Karpas-422 (cell line): Measurements from ENCODE around the gene FAM13B. TPM values are rescaled to one million over a fixed set of nuclear protein-coding genes. Genes with fewer than 3 reads are reported as not detected.
"Not testable (repeated sequence)": the region's sequence is repeated elsewhere in the genome, so short reads cannot be mapped to it uniquely, and the experiment has no call there.

Experiments
- DNase-seq: peaks from one replicate; pipeline ENCODE4 v3.0.0-alpha.2; 2015
- H2AFZ ChIP-seq: fragments of 200-600 bp; sonication (generic); 2 replicates; pipeline ENCODE4 v1.6.1; 2014; ENCODE audit warnings: antibody characterized with exemption, low read length, mixed read lengths
- H3K27ac ChIP-seq: fragments of 200-600 bp; sonication (generic); 2 replicates; pipeline ENCODE4 v1.5.1; 2014; ENCODE audit warnings: mild to moderate bottlenecking, low read length, moderate library complexity
- H3K27me3 ChIP-seq: fragments of 200-600 bp; sonication (generic); 2 replicates; pipeline ENCODE4 v1.6.1; 2014; ENCODE audit warnings: low read length, mixed read lengths
- H3K36me3 ChIP-seq: fragments of 200-600 bp; sonication (generic); 2 replicates; pipeline ENCODE4 v1.6.1; 2014; ENCODE audit warnings: low read length, mixed read lengths; ENCODE audit not compliant: insufficient read depth
- H3K4me1 ChIP-seq: fragments of 200-600 bp; sonication (generic); 2 replicates; pipeline ENCODE4 v1.6.1; 2014; ENCODE audit warnings: mild to moderate bottlenecking, low read length, mixed read lengths
- H3K4me2 ChIP-seq: fragments of 200-600 bp; sonication (generic); 2 replicates; pipeline ENCODE4 v1.6.1; 2014; ENCODE audit warnings: low read length, low read depth, mild to moderate bottlenecking; ENCODE audit not compliant: poor library complexity, severe bottlenecking
- H3K4me3 ChIP-seq: fragments of 200-600 bp; sonication (generic); 2 replicates; pipeline ENCODE4 v1.5.1; 2014; ENCODE audit warnings: mild to moderate bottlenecking, antibody characterized with exemption, low read length, mixed read lengths
- H3K79me2 ChIP-seq: fragments of 200-600 bp; sonication (generic); 2 replicates; pipeline ENCODE4 v1.6.1; 2014; ENCODE audit warnings: mild to moderate bottlenecking, low read length, mixed read lengths
- H3K9ac ChIP-seq: fragments of 200-600 bp; sonication (generic); 2 replicates; pipeline ENCODE4 v1.6.0; 2014; ENCODE audit warnings: low read length
- H3K9me2 ChIP-seq: fragments of 200-600 bp; sonication (generic), shearing (Covaris generic); replicated peaks from 2 replicates; pipeline ENCODE4 v1.6.0; 2014; ENCODE audit warnings: mild to moderate bottlenecking, low read length, moderate library complexity; ENCODE audit not compliant: insufficient read depth
- H3K9me3 ChIP-seq: fragments of 300-700, 200-600 bp; sonication (generic); 2 replicates; pipeline ENCODE4 v1.6.1; 2014; ENCODE audit warnings: low read length, mixed read lengths
- H4K20me1 ChIP-seq: fragments of 200-600 bp; sonication (generic); 2 replicates; pipeline ENCODE4 v1.6.1; 2014; ENCODE audit warnings: mild to moderate bottlenecking, antibody characterized with exemption, low read length, low read depth; ENCODE audit not compliant: insufficient read depth
- total RNA-seq: library from RNA; depleted of rRNA; stranded (reverse); fragments of >200 nt; shearing (Covaris generic); gene quantifications from 2 replicates; pipeline ENCODE4 v1.2.3, GENCODE V29; 2014; ENCODE audit warnings: low replicate concordance

Gene FAM13B
- total RNA-seq, 1 experiment from 2014 or later, result 23.2 TPM

- no peaks in the 10 kb centered on the region for H3K36me3 ChIP-seq
- H3K9ac ChIP-seq, result peak overlapping the region; percentile 30; the same call in 1 of the 2 replicates
- no peaks in the 10 kb centered on the region for H3K27me3 ChIP-seq
- peaks cover 58% of the 10 kb centered on the region for H4K20me1 ChIP-seq
- no peaks in the 10 kb centered on the region for H3K9me2 ChIP-seq
- peaks cover 74% of the 10 kb centered on the region for H3K4me1 ChIP-seq
- H3K9me3 ChIP-seq, result no peaks in the 10 kb centered on the region
- H3K4me2 ChIP-seq, result peak overlapping the region; percentile 80
- no peak for DNase-seq
- H3K27ac ChIP-seq, result peak overlapping the region; percentile 85
- H3K79me2 ChIP-seq, result peaks cover 76% of the 10 kb centered on the region
- H2AFZ ChIP-seq, result no peak overlapping the region
- H3K4me3 ChIP-seq, result peak overlapping the region; percentile 90
These were observed 2.9 kb downstream of the FAM13B start for GRCh38 chr5:138029944-138030343.

- Histone ChIP-seq H3K4me2 (peak overlapping the region; percentile 80), H3K4me1 (peaks cover 78% of the 10 kb centered on the region), H3K9ac (peak overlapping the region; percentile 44), H3K79me2 (peaks cover 81% of the 10 kb centered on the region), H3K27me3 (no peaks in the 10 kb centered on the region), H3K36me3 (no peaks in the 10 kb centered on the region), H3K9me2 (no peaks in the 10 kb centered on the region), H3K9me3 (no peaks in the 10 kb centered on the region), H3K4me3 (peak overlapping the region; percentile 90), H4K20me1 (peaks cover 59% of the 10 kb centered on the region), H2AFZ (no peak overlapping the region), H3K27ac (peak overlapping the region; percentile 85)
- no peak for DNase-seq
These were observed 3.4 kb downstream of the FAM13B start for GRCh38 chr5:138029501-138029900.

- H3K4me3 ChIP-seq, result peak overlapping the region; percentile 90
- no peak overlapping the region for H2AFZ ChIP-seq
- H3K9me2 ChIP-seq, result no peaks in the 10 kb centered on the region
- peak overlapping the region; percentile 85 for H3K27ac ChIP-seq
- H3K36me3 ChIP-seq, result no peaks in the 10 kb centered on the region
- DNase-seq, result peak; percentile 49
- peak overlapping the region; percentile 80 for H3K4me2 ChIP-seq
- no peaks in the 10 kb centered on the region for H3K27me3 ChIP-seq
- H3K9ac ChIP-seq, result peak overlapping the region; percentile 44
- H3K9me3 ChIP-seq, result no peaks in the 10 kb centered on the region
- peaks cover 65% of the 10 kb centered on the region for H4K20me1 ChIP-seq
- H3K79me2 ChIP-seq, result peaks cover 86% of the 10 kb centered on the region
- H3K4me1 ChIP-seq, result peaks cover 80% of the 10 kb centered on the region
These were observed 3.9 kb downstream of the FAM13B start for GRCh38 chr5:138028971-138029365.

- Histone ChIP-seq H3K79me2 (peaks cover 92% of the 10 kb centered on the region), H4K20me1 (peaks cover 70% of the 10 kb centered on the region), H3K4me2 (peak overlapping the region; percentile 80), H3K9ac (peak overlapping the region; percentile 44), H3K4me3 (peak overlapping the region; percentile 90), H3K27ac (peak overlapping the region; percentile 85), H3K4me1 (peaks cover 80% of the 10 kb centered on the region)
- DNase-seq, result peak; percentile 87
- H3K9me3 ChIP-seq, H3K9me2 ChIP-seq, H2AFZ ChIP-seq, H3K27me3 ChIP-seq, H3K36me3 ChIP-seq: not testable (repeated sequence)
These were observed 4.5 kb downstream of the FAM13B start for GRCh38 chr5:138028262-138028970.

GRCh38 chr5:138026793-138027192 is 6.1 kb downstream of the FAM13B start:
- not testable (repeated sequence) for DNase-seq, H3K36me3 ChIP-seq, H3K4me3 ChIP-seq, H3K9ac ChIP-seq, H3K4me2 ChIP-seq, H2AFZ ChIP-seq, H3K9me3 ChIP-seq, H3K27me3 ChIP-seq, H3K27ac ChIP-seq, H3K9me2 ChIP-seq
- peaks cover 100% of the 10 kb centered on the region for H3K79me2 ChIP-seq
- H4K20me1 ChIP-seq, result peaks cover 82% of the 10 kb centered on the region
- H3K4me1 ChIP-seq, result peaks cover 92% of the 10 kb centered on the region

- Histone ChIP-seq H3K9ac (no peak overlapping the region), H3K9me3 (no peaks in the 10 kb centered on the region), H4K20me1 (peaks cover 70% of the 10 kb centered on the region), H3K9me2 (no peaks in the 10 kb centered on the region), H3K4me3 (no peak overlapping the region), H3K4me1 (peaks cover 77% of the 10 kb centered on the region), H3K4me2 (peak overlapping the region; percentile 36), H3K79me2 (peaks cover 100% of the 10 kb centered on the region), H3K27me3 (no peaks in the 10 kb centered on the region), H3K36me3 (peaks cover 6% of the 10 kb centered on the region; the same call in 1 of the 2 replicates), H3K27ac (peak overlapping the region; percentile 20; the same call in 1 of the 2 replicates), H2AFZ (no peak overlapping the region)
- DNase-seq, result no peak
These were observed 7.6 kb downstream of the FAM13B start for GRCh38 chr5:138025285-138025684.

- H3K27ac ChIP-seq, result no peak overlapping the region
- no peak overlapping the region for H2AFZ ChIP-seq
- H3K27me3 ChIP-seq, result no peaks in the 10 kb centered on the region
- H4K20me1 ChIP-seq, result peaks cover 59% of the 10 kb centered on the region
- peaks cover 97% of the 10 kb centered on the region for H3K79me2 ChIP-seq
- no peak overlapping the region for H3K4me3 ChIP-seq
- H3K9ac ChIP-seq, result no peak overlapping the region
- H3K4me1 ChIP-seq, result peaks cover 65% of the 10 kb centered on the region
- H3K4me2 ChIP-seq, result no peak overlapping the region
- H3K36me3 ChIP-seq, result peaks cover 8% of the 10 kb centered on the region; the same call in 1 of the 2 replicates
- DNase-seq, result no peak
- no peaks in the 10 kb centered on the region for H3K9me2 ChIP-seq
- no peaks in the 10 kb centered on the region for H3K9me3 ChIP-seq
These were observed 8.8 kb downstream of the FAM13B start for GRCh38 chr5:138024117-138024516.

GRCh38 chr5:138022912-138023311 is 10.0 kb downstream of the FAM13B start:
- Histone ChIP-seq H2AFZ (no peak overlapping the region), H3K9ac (no peak overlapping the region), H3K9me3 (no peaks in the 10 kb centered on the region), H3K4me1 (peaks cover 53% of the 10 kb centered on the region), H3K79me2 (peaks cover 97% of the 10 kb centered on the region), H3K36me3 (peaks cover 20% of the 10 kb centered on the region; the same call in 1 of the 2 replicates), H3K4me2 (no peak overlapping the region), H4K20me1 (peaks cover 51% of the 10 kb centered on the region), H3K9me2 (no peaks in the 10 kb centered on the region), H3K4me3 (no peak overlapping the region), H3K27ac (no peak overlapping the region), H3K27me3 (no peaks in the 10 kb centered on the region)
- DNase-seq, result no peak
